Measurements from ENCODE around the gene PROSER1. TPM values are rescaled to one million over a fixed set of nuclear protein-coding genes. Genes with fewer than 3 reads are reported as not detected.

The PROSER1 gene
- total RNA-seq, 1 donor from 2014 or later: 10.4 TPM

Other genes with a start within 250 kb of the PROSER1 start
- gene STOML3, start 47.3 kb downstream of the PROSER1 start, total RNA-seq (ENCODE audit: insufficient read depth, low replicate concordance): 4.1 TPM
- gene NHLRC3, start 367 bp upstream of the PROSER1 start, total RNA-seq (ENCODE audit: insufficient read depth, low replicate concordance): 42.6 TPM

All from umbilical cord (tissue), 1 donor.